Uterus (tissue), 2 donors: ENCODE results near the gene CDKN1B.

ENCODE experiments used
- POLR2A ChIP-seq, 2 donors: fragments of 450-650 bp; IDR thresholded peaks; one replicate each; pipeline ENCODE4 v1.6.1; 2016; ENCODE audit warnings: antibody characterized with exemption in 2 of 2, mild to moderate bottlenecking in 1 of 2, moderate library complexity in 1 of 2
- TF ChIP-seq, protein P1 (sequence below), 4 experiments: fragments of 200-600 bp in 2 of 4; fragments of 450-650 bp in 2 of 4; sonication (generic) in 2 of 4; IDR thresholded peaks; one replicate each; pipeline ENCODE4 v1.5.1; 2016 to 2019; ENCODE audit warnings: antibody characterized with exemption in 4 of 4, mild to moderate bottlenecking in 2 of 4, moderate library complexity in 1 of 4

- no peak for TF ChIP-seq POLR2A (IDR thresholded peaks at IDR 0.05)
- TF ChIP-seq, protein P1, sequence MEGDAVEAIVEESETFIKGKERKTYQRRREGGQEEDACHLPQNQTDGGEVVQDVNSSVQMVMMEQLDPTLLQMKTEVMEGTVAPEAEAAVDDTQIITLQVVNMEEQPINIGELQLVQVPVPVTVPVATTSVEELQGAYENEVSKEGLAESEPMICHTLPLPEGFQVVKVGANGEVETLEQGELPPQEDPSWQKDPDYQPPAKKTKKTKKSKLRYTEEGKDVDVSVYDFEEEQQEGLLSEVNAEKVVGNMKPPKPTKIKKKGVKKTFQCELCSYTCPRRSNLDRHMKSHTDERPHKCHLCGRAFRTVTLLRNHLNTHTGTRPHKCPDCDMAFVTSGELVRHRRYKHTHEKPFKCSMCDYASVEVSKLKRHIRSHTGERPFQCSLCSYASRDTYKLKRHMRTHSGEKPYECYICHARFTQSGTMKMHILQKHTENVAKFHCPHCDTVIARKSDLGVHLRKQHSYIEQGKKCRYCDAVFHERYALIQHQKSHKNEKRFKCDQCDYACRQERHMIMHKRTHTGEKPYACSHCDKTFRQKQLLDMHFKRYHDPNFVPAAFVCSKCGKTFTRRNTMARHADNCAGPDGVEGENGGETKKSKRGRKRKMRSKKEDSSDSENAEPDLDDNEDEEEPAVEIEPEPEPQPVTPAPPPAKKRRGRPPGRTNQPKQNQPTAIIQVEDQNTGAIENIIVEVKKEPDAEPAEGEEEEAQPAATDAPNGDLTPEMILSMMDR (IDR thresholded peaks at IDR 0.05): no peak
Measured at GRCh38 chr12:12721814-12722434, 4.8 kb downstream of the CDKN1B start.
